GM12875 (cell line): ENCODE results near the gene SHISA8.

Experiments
- H3K4me3 ChIP-seq: one replicate; pipeline ENCODE4 v1.5.1; 2011; ENCODE audit warnings: low read depth, low read length, control low read depth
- TF ChIP-seq, protein P1 (sequence below): IDR thresholded peaks from 2 replicates; pipeline ENCODE4 v1.5.1; 2011; ENCODE audit warnings: low read depth, mild to moderate bottlenecking, control low read depth, inconsistent platforms, low read length, moderate library complexity, borderline replicate concordance; ENCODE audit not compliant: insufficient read depth

Gene SHISA8

DNA sequence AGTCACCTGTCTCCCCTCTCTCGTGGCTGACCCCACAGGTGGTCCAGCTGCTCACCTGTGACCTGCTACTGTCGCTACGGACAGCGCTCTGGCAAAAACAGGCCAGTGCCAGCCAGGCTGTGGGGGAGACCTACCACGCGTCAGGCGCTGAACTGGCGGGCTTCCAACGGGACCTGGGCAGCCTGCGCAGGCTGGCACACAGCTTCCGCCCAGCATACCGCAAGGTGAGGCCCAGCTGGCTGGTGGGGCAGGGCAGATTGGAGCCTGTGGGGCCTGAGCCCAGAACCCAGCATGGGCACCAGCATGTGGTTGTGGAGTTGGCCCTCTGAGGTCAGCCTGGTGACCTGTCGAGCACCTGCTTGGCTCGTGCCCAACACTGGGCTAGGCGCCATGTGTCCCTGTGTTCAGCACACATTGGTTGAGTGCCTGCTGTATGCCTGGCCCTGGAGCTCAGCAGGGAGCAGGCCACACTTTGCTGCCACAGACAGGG is 11.9 kb downstream of the SHISA8 start:
- TF ChIP-seq, protein P1, sequence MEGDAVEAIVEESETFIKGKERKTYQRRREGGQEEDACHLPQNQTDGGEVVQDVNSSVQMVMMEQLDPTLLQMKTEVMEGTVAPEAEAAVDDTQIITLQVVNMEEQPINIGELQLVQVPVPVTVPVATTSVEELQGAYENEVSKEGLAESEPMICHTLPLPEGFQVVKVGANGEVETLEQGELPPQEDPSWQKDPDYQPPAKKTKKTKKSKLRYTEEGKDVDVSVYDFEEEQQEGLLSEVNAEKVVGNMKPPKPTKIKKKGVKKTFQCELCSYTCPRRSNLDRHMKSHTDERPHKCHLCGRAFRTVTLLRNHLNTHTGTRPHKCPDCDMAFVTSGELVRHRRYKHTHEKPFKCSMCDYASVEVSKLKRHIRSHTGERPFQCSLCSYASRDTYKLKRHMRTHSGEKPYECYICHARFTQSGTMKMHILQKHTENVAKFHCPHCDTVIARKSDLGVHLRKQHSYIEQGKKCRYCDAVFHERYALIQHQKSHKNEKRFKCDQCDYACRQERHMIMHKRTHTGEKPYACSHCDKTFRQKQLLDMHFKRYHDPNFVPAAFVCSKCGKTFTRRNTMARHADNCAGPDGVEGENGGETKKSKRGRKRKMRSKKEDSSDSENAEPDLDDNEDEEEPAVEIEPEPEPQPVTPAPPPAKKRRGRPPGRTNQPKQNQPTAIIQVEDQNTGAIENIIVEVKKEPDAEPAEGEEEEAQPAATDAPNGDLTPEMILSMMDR = no peak
- H3K4me3 ChIP-seq = no peak overlapping the region

DNA sequence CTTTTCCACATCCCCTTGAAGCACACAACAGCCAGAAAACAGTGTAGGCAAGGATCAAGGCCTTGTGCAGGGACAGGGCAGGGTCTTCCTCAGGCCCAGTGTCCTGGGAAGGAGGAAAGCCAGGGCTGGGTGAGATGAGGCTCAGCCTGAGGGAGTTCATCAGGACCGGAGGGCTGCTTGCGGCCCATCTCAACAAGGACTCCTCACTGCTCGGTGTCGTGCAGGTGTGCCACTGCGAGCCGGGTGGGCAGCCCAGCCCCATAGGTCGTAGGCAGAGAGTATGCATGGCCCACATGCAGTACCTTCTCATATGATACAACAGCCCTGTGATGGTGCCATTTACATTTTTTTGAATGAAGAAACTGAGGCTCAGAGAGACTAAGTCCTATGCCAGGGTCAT is 12.9 kb downstream of the SHISA8 start:
- TF ChIP-seq, protein P1 = no peak
- no peak overlapping the region for H3K4me3 ChIP-seq

DNA sequence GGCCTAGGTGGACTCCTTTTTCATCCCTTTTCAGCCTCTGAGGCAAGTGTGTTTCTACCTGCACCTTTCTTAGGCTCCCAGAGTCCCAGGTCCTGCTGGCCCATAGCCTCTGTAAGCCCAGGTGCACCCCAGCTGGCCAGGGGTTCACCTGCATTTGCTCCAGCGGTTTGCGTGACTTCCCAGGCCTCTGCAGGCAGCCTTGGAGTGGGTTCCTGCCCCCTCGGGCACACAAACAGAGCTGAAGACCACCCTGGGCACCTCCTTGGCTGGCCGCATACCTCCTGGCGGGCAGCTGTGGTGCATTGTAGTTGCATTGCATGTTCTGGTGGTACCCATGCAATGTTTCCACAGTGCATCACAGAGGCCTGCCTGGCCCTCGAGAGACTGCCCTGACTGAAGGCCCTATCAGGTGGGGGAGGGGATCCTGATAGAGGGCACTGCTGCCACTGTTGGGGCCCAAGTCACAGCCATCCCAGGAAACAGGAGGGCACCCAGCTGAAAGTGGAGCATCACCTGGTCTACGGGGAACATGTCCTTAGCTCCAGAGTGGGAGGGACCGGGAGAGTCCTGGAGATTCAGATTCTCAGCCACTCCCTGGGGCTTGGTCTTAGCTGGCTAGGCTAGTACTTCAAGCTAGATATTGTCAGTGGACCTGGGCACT is 14.1 kb downstream of the SHISA8 start:
- TF ChIP-seq, protein P1 = no peak
- no peak overlapping the region for H3K4me3 ChIP-seq

DNA sequence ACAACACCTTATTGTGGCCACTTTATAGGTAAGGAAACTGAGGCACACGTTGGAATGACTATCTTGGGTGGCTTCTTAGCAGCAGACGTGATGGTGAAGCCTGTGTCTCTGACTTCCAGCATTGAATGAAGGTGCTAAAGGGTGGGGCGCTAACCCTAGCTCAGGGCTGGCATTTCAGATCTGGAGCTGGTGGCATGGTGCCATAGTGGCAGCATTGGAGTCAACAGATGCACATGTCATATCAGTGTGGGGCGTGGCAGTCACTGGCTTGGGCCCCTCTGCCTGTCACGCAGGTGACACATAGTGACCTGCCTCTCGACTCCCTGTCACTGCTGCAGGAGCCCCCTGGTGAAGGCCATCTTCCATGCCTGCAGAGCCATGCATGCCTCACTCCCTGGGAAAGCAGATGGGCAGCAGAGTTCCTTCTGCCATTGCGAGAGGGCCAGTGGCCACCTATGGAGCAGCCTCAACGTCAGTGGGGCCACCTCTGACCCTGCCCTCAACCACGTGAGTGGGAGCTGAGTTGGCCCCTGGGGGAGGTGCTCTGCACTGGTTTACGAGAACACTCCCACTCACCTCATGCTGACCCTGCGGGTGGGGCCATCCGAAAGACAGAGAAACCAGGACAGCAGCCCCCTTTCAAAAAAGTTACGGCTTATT is 14.8 kb downstream of the SHISA8 start:
- no peak overlapping the region for H3K4me3 ChIP-seq
- TF ChIP-seq, protein P1 = no peak

DNA sequence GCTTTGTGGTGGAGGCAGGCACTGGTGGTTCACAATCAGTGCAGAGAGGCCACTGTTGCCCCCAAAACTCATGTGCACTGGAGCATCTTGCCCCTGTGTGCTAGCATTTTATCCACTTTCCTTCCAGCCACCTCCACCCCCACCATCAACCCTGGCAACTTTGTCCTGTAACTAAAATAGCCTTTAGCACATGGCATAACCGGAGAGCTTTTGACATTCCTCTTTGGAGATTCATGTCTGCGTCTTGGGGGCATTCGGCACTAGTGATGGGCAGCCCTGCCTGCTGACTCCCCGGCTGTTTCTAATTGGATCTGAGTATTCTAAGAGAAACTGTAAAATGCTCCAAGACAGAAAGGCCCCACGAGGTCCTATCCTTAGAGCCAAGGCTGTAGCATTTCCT is 15.8 kb downstream of the SHISA8 start:
- H3K4me3 ChIP-seq = no peak overlapping the region
- TF ChIP-seq, protein P1 = no peak

DNA sequence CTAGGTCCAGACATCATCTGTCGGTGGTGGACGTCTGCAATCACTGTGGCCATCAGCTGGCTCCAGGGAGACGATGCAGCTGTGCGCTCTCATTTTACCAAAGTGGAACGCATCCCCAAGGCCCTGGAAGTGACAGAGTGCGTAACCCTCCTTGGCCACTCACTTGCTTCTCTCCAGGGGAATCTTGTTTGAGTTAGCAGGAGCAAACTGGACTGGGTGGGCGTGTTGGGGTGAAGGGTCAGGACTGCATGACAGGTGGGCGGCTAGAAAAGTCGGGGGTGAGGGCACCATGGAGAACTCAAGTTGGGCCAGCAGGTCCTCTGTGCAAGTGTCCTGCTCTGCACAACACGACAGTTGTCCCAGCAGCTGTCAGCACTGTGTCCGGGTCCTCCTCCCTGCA is 16.2 kb downstream of the SHISA8 start:
- H3K4me3 ChIP-seq = no peak overlapping the region
- TF ChIP-seq, protein P1 = no peak

DNA sequence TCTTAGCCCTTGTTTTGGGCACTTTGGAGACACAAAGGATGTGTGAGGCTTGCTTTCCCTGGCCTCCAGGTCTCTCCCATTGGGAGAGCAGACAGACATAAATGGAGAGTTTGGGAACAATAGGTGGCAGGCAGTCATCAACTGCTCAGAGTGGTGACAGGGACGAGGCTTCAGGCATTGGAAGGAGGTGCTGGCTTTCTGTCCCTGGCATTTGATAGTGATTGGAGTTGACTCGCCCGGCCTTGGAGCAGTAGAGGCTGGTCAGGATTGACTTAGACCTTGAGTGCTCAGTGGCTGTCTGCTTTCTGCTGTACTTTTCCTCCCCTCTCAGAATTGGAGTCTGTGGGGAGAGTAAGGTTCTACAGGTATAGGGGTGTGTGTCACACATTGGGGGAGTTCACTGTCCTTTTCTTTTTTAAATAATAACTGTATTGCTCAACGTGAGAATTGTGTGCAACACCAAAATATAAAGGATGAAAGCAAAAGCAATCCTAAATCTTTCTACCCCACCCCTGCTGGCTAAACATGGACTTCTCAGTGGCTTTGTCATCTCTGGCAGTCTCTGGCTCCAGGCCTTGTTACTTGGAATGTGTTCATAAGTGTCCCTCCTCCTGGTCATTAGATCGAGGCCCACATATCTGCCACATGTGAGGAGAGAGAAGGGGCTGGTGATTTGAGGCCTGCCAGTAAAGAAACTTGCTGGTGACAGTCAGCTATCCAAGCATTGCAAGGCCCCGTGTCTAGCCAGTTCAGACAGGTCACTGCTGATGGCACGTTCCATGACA is 21.1 kb downstream of the SHISA8 start:
- TF ChIP-seq, protein P1 = no peak
- no peak overlapping the region for H3K4me3 ChIP-seq
